Measurements from ENCODE around the gene WDR18. TPM values are rescaled to one million over a fixed set of nuclear protein-coding genes. Genes with fewer than 3 reads are reported as not detected.

The WDR18 gene
- total RNA-seq, 1 donor from 2014 or later: 65.4 TPM

GRCh38 chr19:1002600-1002999 lies 18.5 kb downstream of the WDR18 start:
- Mint-ChIP-seq H3K4me3 (no peak overlapping the region), H3K9me3 (no peaks in the 10 kb centered on the region), H3K36me3 (peaks cover 5% of the 10 kb centered on the region), H3K27me3 (peaks cover 36% of the 10 kb centered on the region), H3K27ac (peak overlapping the region; percentile 60), H3K4me1 (ENCODE audit: unreplicated experiment) (peaks cover 5% of the 10 kb centered on the region)
- no peak for TF ChIP-seq CTCF (conservative IDR thresholded peaks at IDR 0.05)
- no peak for DNase-seq (ENCODE audit: extremely low spot score, unreplicated experiment)

- Mint-ChIP-seq H3K27ac (no peak overlapping the region), H3K36me3 (peaks cover 5% of the 10 kb centered on the region), H3K27me3 (peaks cover 30% of the 10 kb centered on the region)
Observed at GRCh38 chr19:1003283-1003682, 19.1 kb downstream of the WDR18 start.

GRCh38 chr19:1004204-1004802 lies 20.2 kb downstream of the WDR18 start:
- Mint-ChIP-seq H3K27ac (peak overlapping the region; percentile 41), H3K4me1 (ENCODE audit: unreplicated experiment) (peaks cover 1% of the 10 kb centered on the region), H3K36me3 (peaks cover 5% of the 10 kb centered on the region), H3K27me3 (peaks cover 20% of the 10 kb centered on the region), H3K4me3 (no peak overlapping the region), H3K9me3 (no peaks in the 10 kb centered on the region)
- DNase-seq (ENCODE audit: extremely low spot score, unreplicated experiment): no peak
- no peak for TF ChIP-seq CTCF (conservative IDR thresholded peaks at IDR 0.05)

More at GRCh38 chr19:1003283-1003682, 19.1 kb downstream of the WDR18 start:
- DNase-seq (ENCODE audit: extremely low spot score, unreplicated experiment): no peak
- H3K4me3 Mint-ChIP-seq: no peak overlapping the region
- H3K9me3 Mint-ChIP-seq: no peaks in the 10 kb centered on the region
- TF ChIP-seq CTCF (conservative IDR thresholded peaks at IDR 0.05): no peak
- H3K4me1 Mint-ChIP-seq (ENCODE audit: unreplicated experiment): peaks cover 5% of the 10 kb centered on the region

- peaks cover 5% of the 10 kb centered on the region for H3K36me3 Mint-ChIP-seq
- H3K4me3 Mint-ChIP-seq: peak overlapping the region; percentile 28
- H3K27me3 Mint-ChIP-seq: peaks cover 14% of the 10 kb centered on the region
- no peaks in the 10 kb centered on the region for H3K4me1 Mint-ChIP-seq (ENCODE audit: unreplicated experiment)
- H3K9me3 Mint-ChIP-seq: no peaks in the 10 kb centered on the region
- TF ChIP-seq CTCF (conservative IDR thresholded peaks at IDR 0.05): no peak
- no peak for DNase-seq (ENCODE audit: extremely low spot score, unreplicated experiment)
- H3K27ac Mint-ChIP-seq: no peak overlapping the region
Observed at GRCh38 chr19:1004803-1005664, 20.9 kb downstream of the WDR18 start.

GRCh38 chr19:1006711-1007398 lies 22.7 kb downstream of the WDR18 start:
- no peak overlapping the region for H3K4me3 Mint-ChIP-seq
- peaks cover 5% of the 10 kb centered on the region for H3K36me3 Mint-ChIP-seq
- no peaks in the 10 kb centered on the region for H3K4me1 Mint-ChIP-seq (ENCODE audit: unreplicated experiment)
- H3K9me3 Mint-ChIP-seq: no peaks in the 10 kb centered on the region
- DNase-seq (ENCODE audit: extremely low spot score, unreplicated experiment): no peak
- TF ChIP-seq CTCF (conservative IDR thresholded peaks at IDR 0.05): no peak
- no peak overlapping the region for H3K27ac Mint-ChIP-seq
- peaks cover 9% of the 10 kb centered on the region for H3K27me3 Mint-ChIP-seq
